Muscle of arm (tissue), 14 donors: ENCODE measurements around the gene ZNF709. TPM values are rescaled to one million over a fixed set of nuclear protein-coding genes. Genes with fewer than 3 reads are reported as not detected.
"Not testable (repeated sequence)": the region's sequence is repeated elsewhere in the genome, so short reads cannot be mapped to it uniquely, and the experiment has no call there.

Experiments used
- DNase-seq: peaks from one replicate; pipeline ENCODE4 v3.0.0-alpha.2; 2013
- long read RNA-seq, 11 donors: transcript quantifications; one replicate each; lab custom pipeline, GENCODE V29; 2026
- polyA plus RNA-seq, 12 donors: library from polyadenylated mRNA; unstranded; fragments of 120-200 nt; gene quantifications; one replicate each; pipeline ENCODE4 v1.2.1, GENCODE V29; 2013; ENCODE audit not compliant: insufficient read length in 12 of 12

The ZNF709 gene
- polyA plus RNA-seq = 1 to 10 TPM in 10 of 12 donors, not detected in 2; 2.3 to 4.8 (median 3.3) TPM
- long read RNA-seq, donor 1, full-length matches to known transcripts = 1 of 1 reads
- long read RNA-seq, donor 1, partial matches to known transcripts = 0 of 1 reads
- long read RNA-seq, donor 1, other reads (novel, unspliced or antisense) = 0 of 1 reads
- long read RNA-seq, donor 2 = 0 reads
- long read RNA-seq, donor 3 = 0 reads
- long read RNA-seq, donor 4 = 0 reads
- long read RNA-seq, donor 5, full-length matches to known transcripts = 1 of 1 reads
- long read RNA-seq, donor 5, partial matches to known transcripts = 0 of 1 reads
- long read RNA-seq, donor 5, other reads (novel, unspliced or antisense) = 0 of 1 reads
- long read RNA-seq, donor 6, full-length matches to known transcripts = 1 of 1 reads
- long read RNA-seq, donor 6, partial matches to known transcripts = 0 of 1 reads
- long read RNA-seq, donor 6, other reads (novel, unspliced or antisense) = 0 of 1 reads
- long read RNA-seq, donor 7 = 0 reads
- long read RNA-seq, donor 8 = 0 reads
- long read RNA-seq, donor 9 = 0 reads
- long read RNA-seq, donor 10 = 0 reads
- long read RNA-seq, donor 11 = 0 reads

DNA sequence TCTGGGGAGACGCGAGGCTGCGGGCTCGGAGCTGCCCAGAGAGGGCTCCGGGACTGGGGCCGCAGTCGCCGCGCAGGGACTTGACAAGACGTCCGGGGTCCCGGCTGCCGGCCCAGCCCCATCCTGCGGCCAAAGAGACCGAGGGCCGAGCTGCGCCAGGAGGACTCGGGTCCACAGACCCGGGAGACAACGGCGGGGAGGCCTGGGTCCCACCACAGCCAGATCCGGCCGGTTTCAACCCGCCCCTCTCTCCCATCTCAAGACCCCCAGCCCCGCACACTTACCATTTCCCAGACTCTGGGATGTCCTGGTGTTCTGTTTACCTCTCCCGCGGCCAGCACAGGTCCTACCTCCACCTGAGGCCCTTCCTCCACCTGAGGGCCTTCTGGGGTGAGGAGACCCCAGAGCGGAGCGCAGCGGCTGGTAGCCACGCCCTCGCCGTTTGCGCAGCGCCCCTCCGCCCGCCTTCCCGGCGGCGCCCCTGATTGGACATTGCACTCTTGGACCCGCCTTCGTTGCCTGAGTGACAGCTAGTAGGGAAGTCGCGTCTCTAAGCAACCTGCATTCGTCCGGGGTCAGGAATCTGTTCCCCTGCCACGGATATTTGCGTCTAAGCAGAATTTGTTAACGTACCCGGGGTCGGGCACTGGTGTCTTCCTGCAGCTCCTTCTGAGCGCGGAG is at the start of gene ZNF709:
TSS of gene ZNF709 (minus strand) at position 446 of the 681 bp plus-strand sequence. CDS start at position 287, 159 bp downstream.
- peak; percentile 95 for DNase-seq

DNA sequence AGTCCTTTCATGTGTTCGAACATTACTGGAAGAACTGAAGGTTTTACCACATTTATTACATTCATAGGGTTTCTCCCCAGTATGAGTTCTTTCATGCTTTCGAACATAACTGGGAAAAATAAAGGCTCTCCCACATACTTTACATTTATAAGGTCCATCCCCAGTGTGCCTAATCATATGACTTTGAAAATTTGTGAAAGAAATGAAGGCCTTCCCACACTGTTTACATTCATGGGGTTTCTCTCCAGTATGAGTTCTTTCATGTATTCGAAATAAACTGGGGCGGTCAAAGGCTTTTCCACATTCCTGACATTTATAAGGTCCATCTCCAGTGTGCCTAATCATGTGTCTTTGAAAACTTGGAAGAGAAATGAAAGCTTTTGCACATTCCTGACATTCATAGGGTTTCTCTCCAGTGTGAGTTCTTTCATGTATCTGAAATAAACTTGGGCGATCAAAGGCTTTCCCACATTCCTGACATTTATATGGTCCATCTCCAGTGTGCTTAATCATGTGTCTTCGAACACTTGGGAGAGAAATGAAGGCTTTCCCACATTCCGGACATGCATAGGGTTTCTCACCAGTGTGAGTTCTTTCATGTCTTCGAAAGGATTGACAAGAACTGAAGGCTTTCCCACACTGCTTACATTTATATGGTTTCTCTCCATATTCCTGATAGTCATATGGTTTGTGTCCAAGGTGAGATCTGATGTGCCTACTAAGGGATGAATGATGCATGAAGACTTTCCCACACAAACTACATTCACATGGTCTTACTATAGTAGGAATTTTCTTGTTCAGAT is 42.6 kb upstream of the ZNF709 start:
- no peak for DNase-seq

DNA sequence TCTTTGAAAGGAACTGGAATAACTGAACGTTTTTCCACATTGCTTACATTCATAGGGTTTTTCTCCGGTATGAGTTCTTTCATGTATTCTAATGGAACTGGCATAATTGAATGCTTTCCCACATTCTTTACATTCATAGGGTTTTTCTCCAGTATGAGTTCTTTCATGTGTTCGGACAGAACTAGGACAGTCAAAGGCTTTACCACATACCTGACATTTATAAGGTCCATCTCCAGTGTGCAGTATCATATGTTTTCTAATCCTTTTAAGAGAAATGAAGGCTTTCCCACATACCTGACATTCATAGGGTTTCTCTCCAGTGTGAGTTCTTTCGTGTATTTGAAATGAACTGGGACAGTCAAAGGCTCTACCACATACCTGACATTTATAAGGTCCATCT is 41.9 kb upstream of the ZNF709 start:
- DNase-seq = no peak

DNA sequence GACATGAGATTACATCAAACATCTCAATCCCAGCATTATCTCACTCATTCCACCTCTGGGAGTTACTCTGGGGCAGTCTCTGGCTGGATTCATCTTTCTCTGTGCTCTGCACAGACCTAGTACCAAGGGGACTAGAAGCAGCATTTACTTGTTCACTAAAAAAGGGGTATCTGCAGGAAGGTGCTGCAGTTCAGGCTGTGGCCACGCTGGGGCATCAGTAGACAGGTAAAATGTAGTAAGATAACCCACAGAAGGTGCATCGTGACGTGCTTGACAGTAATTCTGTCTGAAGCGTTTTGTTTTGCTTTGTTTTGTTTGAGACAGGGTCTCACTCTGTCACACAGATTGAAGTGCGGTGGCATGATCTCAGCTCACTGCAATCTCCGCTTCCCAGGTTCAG is 37.4 kb upstream of the ZNF709 start:
- DNase-seq = no peak

DNA sequence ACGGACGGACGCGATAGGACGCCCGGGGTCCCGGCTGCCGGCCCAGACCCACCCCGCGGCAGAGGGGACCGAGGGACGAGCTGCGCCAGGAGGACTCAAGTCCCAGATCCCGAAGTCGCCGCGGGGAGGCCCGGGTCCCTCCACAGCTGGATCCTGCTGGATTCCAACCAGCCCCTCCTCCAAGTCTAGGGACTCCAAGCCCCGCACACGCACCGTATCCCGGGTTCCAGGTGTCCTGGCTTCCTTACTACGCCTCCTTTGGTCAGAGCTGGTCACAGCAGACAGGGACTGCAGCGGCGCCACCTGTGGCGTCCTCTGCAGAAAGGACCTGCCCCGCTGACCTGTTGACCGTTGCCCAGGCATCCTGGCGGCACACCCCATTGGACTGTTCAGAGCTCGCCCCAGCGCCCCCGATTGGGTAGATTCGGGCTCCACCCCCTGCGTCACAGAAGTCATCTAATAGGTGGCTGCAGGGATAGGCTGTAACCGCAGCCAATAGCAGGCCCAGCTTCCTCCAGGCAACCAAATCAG is 29.0 kb upstream of the ZNF709 start:
- no peak for DNase-seq

DNA sequence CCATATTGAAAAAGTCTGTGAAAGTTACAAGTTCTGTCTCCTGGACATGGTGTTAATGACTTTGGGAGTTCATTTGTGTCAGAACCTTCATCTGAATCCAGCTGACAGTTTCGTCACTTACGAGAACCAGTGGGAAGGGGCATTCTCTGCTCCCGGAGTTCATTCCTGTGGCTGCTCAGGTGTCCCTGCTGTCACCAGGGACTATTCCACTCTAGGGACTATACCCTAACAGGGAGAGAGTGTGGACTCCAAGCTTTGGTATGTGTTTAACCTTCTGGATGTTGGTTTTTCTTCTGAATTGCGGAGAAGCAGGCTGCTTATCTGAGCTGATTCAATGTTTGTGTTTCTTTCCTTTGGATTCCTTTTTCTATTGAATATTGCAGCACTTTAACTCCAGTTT is 12.4 kb upstream of the ZNF709 start:
- no peak for DNase-seq

DNA sequence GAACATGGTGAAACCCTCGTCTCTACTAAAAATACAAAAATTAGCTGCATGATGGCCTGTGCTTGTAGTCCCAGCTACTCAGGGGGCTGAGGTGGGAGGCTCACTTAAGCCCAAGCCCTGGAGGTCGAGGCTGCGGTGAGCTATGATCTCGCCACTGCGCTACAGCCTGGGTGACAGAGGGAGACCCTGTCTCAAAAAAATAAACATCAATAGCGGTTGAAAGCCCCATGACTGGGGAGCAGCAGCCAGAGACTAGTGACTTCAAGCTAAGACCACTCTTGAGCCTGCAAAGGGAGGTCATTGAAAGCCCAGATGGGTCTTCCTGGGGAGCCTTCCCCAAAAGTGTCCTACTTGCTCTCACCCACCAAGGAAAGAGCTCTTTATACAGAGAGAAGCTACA is 11.9 kb upstream of the ZNF709 start:
- DNase-seq = no peak

DNA sequence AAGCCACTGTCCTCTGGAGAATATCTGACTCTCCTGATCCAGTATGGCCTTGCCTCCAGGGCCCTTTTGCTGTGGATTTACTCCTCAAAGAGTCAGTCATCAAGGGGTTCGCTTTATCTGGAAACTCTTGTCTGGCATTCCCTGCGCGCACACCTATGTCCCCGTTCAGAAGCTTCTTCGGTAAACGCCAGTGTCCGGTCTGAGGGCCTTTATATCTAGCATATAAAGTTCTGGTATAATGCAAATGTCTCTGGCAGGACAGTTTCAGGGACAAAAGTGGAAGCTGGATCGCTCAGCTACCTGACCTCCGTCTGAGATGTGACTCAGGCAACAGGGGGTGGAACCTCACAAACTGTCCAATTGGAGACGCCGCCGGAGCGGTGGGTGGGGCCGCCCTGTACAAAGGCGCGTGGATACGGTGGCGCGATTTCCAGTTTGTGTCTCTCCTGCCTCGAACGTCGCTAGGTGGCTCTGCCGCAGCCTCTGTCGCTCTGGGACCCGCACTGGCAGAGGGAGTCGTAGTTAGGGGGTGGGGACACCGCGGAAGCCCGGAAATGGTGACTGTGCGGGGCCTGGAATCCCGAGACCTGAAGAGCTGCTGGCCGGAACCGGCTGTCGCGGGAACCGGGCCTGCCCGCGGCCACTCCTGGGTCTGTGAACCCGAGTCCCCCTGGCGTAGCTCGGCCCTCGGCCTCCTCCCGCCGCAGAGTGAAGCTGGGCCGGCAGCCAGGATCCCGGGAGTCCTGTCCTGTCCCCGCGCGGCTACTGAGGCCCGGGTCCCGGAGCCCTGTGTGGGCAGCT is 10.6 kb upstream of the ZNF709 start:
- DNase-seq = peak; percentile 91

DNA sequence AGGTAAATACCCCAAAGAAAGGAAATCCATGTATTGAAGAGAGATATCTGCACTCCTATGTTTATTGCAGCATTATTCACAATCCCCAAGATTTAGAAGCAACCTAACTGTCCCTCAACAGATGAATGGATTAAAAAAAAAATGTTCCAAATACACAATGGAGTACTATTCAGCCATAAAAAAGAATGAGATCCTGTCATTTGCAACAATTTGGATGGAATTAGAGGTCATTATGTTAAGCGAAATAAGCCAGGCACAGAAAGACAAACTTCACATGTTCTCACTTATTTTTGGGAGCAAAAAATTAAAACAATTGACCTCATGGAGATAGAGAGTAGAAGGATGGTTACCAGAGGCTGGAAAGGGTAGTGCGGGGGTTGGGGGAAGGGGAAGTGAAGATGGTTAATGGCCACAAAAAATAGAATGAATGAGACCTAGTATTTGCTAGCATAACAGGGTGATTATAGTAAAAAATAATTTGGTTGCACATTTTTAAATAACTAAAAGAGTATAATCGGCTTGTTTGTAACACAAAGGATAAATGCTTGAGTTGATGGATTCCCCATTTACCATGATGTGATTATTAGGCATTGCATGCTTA is 9.7 kb upstream of the ZNF709 start:
- DNase-seq = no peak

DNA sequence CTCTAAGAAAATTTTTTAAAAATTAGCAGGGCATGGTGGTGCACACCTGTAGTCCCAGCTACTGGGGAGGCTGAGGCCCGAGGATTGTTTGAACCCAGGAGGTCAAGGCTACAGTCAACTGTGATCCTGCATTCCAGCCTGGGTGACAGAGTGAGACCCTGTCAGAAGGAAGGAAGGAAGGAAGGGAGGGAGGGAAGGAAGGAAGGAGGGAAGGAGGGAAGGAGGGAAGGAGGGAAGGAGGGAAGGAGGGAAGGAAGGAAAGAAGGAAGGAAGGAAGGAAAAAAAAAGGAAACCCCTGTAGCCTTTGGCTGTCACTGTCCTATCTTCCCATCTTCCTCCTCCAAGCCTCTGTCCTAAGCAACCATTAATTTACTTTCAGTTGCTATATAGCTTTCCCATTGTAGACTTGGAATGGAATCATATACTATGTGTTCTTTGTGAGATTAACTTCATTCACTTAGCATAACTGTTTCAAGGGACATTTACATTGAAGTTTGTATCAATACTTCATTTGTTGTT is 1.7 kb upstream of the ZNF709 start:
- not testable (repeated sequence) for DNase-seq

DNA sequence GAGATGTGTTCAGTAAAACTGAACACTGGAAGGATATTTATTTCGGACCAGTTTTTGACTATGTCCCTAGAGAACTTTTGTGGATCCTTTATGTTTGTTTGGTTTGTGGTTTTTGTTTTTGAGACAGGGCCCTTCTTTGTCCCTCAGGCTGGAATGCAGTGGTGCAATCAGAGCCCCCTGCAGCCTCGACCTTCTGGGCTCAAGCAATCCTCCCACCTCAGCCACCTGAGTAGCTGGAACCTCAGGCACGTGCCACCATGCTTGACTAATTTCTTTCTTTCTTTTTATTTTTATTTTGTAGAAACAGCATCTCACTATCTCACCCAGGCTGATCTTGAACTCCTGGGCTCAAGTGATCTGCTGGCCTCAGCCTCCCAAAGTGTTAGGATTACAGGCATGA is 955 bp upstream of the ZNF709 start:
- no peak for DNase-seq

DNA sequence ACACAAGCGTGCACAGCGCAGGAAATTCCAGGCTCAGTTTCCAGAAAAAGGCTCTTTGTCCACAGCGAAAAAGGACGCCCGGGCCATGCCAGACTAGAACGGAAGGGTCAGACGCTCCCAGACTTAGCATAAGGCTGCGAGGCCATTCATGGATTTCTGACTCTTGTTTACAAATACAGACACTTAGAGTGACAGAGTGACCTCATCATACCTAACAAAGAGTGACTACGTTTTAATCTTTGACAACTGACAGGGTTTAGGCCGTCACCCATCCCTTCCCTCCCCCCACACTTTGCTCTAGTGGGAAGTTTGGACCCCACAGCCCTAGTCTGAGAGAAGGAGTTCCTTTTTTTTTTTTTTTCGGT is 418 bp upstream of the ZNF709 start:
- no peak for DNase-seq

DNA sequence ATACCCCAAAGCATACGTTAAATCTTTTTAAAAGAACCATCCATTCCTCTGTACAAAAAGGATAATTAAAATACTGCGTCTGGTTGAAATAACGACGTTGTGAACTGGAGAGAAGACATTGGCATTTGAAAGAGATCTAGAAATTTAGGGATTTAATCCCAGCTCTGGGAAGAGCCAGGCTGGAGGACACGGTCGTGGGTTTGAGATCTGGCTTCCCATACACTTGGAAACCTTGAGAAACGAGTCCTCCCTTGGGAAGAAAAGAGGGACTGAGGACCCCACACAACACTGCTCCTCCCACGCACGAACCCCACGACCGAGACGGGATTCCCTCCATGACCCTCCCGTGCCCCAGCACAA is 625 bp downstream of the ZNF709 start:
- DNase-seq = no peak

DNA sequence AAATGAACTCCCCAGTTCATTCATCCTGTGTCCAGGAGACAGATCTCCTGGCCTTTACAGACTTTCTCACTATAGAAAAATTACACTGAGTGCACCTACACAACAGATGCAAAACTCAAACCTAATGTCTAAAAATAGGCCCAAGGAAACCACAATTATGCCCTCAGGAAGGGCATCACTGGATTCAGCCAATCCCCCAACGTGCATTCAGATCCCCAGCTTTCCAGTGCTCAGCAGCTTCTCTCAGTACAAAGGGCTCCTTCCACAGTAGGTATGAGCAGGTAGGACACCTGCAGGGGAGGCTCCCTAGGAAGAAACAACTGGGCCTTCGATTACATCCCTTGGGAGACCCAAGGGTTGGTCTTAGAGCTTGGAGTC is 2.1 kb downstream of the ZNF709 start:
- no peak for DNase-seq

DNA sequence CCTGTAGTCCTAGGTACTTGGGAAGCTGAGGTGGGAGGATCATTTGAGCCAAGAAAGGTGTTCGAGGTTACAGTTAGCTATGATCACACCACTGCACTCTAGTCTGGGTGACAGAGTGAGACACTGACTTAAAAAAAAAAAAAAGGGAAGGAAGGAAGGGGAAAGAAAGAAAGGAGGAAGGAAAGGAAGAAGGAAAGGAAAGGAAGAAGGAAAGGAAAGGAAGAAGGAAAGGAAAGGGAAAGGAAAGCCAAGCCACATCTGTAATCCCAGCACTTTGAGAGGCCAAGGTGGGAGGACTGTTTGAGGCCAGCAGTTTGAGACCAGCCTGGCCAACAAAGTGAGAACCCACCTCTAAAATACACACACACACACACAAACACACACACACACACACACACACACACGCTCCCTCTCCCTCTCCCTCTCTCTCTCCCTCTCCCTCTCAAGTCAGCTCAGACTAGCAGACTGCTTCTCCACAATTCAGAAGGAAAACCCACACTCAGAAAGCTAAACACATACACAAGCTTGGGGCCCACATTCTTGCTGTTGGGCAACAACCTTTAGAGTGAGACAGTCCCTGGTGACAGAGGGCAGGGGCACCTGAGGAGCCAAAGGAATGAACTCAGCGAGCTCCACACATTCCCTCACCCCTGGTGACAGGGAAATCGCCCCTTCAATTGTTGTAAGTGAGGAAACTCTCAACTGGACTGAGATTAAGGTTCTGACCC is 2.7 kb downstream of the ZNF709 start:
- DNase-seq = no peak

DNA sequence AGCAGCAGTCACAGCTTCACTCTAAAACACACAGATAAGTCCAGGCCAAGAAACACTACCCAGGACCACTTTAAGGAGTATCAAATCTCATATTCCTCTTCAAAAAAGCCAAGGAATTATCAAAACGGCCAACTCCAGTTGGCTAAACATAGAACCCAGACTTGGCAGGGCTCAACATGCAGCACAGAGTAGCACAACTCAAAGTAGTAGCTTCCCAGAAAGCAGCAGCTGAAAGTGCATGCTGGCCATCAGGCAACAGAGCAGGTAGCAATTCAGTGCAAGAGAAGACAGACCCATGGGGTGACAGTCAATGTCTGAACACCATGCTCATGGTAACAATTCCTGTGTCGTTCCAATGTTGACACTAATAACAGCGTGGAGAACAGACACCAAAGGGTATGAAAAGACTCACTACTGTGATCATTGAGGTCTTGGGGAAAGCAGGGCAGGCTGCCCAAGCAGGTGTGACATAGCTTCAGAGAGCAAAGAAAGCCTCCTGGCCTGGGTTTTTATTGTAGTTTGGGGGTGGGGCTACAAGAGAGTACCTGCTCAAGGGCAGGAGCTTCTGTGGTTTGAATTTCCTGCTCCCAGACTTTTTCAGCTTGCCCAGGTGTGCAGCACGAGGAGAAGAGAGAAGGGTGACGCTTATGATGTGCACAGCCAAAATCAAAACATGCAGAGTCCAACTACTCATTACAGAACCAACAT is 6.2 kb downstream of the ZNF709 start:
- DNase-seq = no peak

DNA sequence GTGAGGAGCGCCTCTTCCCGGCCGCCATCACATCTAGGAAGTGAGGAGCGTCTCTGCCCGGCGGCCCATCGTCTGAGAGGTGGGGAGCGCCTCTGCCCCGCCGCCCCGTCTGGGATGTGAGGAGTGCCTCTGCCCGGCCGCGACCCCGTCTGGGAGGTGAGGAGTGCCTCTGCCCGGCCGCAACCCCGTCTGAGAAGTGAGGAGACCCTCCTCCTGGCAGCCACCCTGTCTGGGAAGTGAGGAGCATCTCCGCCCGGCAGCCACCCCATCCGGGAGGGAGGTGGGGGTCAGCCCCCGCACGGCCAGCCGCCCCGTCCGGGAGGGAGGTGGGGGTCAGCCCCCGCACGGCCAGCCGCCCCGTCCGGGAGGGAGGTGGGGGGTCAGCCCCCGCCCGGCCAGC is 17.0 kb downstream of the ZNF709 start:
- DNase-seq = not testable (repeated sequence)

DNA sequence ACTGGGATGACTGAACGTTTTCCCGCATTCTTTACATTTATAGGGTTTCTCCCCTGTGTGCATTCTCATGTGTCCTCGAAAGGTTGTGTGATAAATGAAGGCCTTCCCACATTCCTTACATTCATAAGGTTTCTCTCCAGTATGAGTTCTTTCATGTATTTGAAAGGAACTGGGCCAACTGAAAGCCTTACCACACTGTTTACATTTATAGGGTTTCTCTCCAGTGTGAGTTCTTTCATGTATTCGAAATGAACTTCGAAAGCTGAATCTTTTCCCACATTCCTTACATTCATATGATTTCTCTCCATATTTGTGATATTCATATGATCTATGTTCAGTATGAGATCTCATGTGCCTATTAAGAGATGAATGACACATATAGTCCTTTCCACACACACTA is 19.4 kb downstream of the ZNF709 start:
- DNase-seq = no peak

DNA sequence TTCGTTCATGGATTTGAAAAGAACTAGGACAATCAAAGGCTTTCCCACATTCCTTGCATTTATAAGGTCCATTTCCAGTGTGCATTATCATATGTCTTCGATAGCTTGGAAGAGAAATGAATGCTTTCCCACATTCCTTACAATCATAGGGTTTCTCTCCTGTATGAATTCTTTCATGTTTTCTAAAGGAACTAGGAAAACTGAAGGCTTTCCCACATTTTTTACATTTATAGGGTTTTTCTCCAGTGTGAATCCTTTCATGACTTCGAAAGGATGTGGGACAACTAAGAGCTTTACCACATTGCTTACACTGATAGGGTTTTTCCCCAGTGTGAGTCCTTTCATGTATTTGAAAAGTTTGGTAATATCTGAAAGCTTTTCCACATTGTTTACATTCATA is 19.8 kb downstream of the ZNF709 start:
- DNase-seq = no peak
